Neural cell (in vitro differentiated cells): Measurements from ENCODE around the gene DEGS2.

Experiments used
- CTCF ChIP-seq: fragments of 450-650 bp; IDR thresholded peaks from 2 replicates; pipeline ENCODE4 v1.5.1; 2014; ENCODE audit warnings: antibody characterized with exemption, mild to moderate bottlenecking, moderate library complexity; ENCODE audit not compliant: poor library complexity, severe bottlenecking
- EP300 ChIP-seq: fragments of 450-650 bp; conservative IDR thresholded peaks from 2 replicates; pipeline ENCODE4 v1.6.1; 2014; ENCODE audit warnings: antibody characterized with exemption, mild to moderate bottlenecking, moderate library complexity; ENCODE audit not compliant: poor library complexity, severe bottlenecking
- POLR2AphosphoS5 ChIP-seq: IDR thresholded peaks from 2 replicates; pipeline ENCODE4 v1.6.1; 2012
- TAF1 ChIP-seq: IDR thresholded peaks from 2 replicates; pipeline ENCODE4 v1.6.1; 2012; ENCODE audit warnings: low read depth
- TF ChIP-seq, protein P1 (sequence below): IDR thresholded peaks from 2 replicates; pipeline ENCODE4 v1.6.1; 2012; ENCODE audit warnings: borderline replicate concordance

DNA sequence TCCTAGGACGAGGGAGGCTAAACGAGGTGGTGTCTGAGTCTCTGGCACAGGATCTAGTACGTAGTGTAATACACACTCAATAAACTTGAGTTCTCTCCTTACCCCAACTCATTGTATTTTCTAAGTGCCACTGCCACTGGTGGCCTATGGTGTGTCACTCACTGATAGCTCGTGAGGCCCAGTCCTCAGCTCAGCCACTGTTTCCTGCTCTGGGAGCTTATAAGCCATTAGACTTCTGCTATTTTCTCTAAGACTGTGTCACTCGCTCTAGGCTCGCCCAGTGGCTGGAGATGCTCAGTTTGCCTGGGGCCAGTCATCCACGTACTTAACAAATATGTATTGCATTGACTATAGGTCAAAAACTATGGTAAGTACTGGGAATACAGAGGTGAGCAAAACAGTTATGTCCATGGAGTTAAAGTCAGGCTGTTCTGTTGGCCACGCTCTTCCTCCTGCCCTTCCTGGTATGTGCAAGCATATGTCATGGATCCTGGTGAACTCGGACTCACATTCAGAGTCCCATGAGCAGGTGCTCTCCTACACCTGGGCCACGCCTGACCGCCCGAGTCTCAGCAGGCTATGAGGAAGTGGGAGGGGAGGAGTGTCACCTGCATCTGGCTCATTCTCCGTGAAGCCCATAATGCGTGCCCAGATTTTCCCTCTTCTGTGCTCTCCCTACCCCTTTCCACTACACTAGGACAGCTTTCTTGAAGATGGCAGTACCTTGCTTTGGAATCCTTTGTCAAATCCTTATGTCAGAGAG lies 41.6 kb downstream of the DEGS2 start:
- TF ChIP-seq EP300 (no peak), CTCF (no peak), TAF1 (no peak), POLR2AphosphoS5 (no peak)
- TF ChIP-seq, protein P1, sequence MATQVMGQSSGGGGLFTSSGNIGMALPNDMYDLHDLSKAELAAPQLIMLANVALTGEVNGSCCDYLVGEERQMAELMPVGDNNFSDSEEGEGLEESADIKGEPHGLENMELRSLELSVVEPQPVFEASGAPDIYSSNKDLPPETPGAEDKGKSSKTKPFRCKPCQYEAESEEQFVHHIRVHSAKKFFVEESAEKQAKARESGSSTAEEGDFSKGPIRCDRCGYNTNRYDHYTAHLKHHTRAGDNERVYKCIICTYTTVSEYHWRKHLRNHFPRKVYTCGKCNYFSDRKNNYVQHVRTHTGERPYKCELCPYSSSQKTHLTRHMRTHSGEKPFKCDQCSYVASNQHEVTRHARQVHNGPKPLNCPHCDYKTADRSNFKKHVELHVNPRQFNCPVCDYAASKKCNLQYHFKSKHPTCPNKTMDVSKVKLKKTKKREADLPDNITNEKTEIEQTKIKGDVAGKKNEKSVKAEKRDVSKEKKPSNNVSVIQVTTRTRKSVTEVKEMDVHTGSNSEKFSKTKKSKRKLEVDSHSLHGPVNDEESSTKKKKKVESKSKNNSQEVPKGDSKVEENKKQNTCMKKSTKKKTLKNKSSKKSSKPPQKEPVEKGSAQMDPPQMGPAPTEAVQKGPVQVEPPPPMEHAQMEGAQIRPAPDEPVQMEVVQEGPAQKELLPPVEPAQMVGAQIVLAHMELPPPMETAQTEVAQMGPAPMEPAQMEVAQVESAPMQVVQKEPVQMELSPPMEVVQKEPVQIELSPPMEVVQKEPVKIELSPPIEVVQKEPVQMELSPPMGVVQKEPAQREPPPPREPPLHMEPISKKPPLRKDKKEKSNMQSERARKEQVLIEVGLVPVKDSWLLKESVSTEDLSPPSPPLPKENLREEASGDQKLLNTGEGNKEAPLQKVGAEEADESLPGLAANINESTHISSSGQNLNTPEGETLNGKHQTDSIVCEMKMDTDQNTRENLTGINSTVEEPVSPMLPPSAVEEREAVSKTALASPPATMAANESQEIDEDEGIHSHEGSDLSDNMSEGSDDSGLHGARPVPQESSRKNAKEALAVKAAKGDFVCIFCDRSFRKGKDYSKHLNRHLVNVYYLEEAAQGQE: no peak
